GM10266 (cell line): ENCODE data around the gene NUDT8.
A peak's percentile ranks its signal among the peaks of the same experiment; 100 is the strongest.

Source experiments
- DNase-seq: peaks from one replicate; pipeline ENCODE4 v3.0.0; 2012; ENCODE audit errors: extremely low spot score
- CTCF ChIP-seq: IDR thresholded peaks from 2 replicates; pipeline ENCODE4 v1.5.1; 2012; ENCODE audit warnings: mild to moderate bottlenecking, low read depth; ENCODE audit not compliant: control insufficient read depth, insufficient read depth; ENCODE audit errors: missing control alignments

NUDT8 gene

GRCh38 chr11:67632175-67632981 lies 2.6 kb upstream of the NUDT8 start:
- DNase-seq = no peak
- no peak for TF ChIP-seq CTCF

DNA sequence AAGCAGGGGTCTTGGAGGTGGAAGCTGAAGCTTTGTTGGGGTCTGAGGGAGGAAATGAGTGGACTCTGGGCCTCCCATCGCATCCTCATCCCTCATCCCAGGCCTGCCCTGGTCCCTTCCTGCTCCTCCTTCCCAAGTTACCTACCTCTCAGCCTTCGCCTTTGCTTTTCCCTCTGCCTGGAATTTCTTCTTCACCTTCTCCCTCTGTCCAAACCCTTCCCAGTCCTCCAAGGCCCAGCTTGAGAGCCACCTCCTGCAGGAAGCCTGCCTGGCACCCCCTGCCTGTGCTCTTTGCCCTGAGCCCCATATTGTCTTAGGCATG lies 2.1 kb upstream of the NUDT8 start:
- no peak for DNase-seq
- TF ChIP-seq CTCF = no peak

GRCh38 chr11:67631411-67631810 lies 1.7 kb upstream of the NUDT8 start:
- TF ChIP-seq CTCF = no peak

DNA sequence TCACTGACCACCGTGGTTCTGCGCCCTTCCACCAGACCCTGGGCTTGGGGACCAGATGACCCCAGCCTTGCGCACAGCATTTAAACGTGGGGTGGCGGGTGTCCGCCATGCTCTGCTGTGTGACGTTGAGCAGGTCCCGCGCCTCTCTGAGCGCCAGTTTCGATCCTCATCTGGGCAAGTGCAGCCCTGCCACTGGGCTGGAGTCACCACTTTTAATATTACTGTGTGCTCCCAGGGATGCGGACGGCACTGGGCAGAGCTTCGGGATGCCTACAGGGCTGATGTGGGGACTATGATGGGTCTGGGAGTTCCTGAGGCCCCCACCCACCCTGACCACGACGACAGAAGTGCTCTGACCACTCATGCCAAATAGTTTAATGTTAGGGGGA lies 1.2 kb upstream of the NUDT8 start:
- DNase-seq = no peak
- TF ChIP-seq CTCF = no peak

More at GRCh38 chr11:67631411-67631810, 1.7 kb upstream of the NUDT8 start:
- DNase-seq = no peak

GRCh38 chr11:67630228-67630942 lies 648 bp upstream of the NUDT8 start:
- peak; percentile 73 for TF ChIP-seq CTCF

GRCh38 chr11:67628710-67629385 lies 889 bp downstream of the NUDT8 start:
- no peak for TF ChIP-seq CTCF
- DNase-seq = no peak

More at GRCh38 chr11:67630228-67630942, 648 bp upstream of the NUDT8 start:
- peak; percentile 100 for DNase-seq
